GM19193 (cell line): ENCODE results near the gene CCRL2.

Experiments
- POLR2A ChIP-seq: IDR thresholded peaks from 4 replicates; pipeline ENCODE4 v1.6.1; 2011; ENCODE audit not compliant: insufficient read depth, insufficient read length; ENCODE audit errors: extremely low read depth

Gene CCRL2

DNA sequence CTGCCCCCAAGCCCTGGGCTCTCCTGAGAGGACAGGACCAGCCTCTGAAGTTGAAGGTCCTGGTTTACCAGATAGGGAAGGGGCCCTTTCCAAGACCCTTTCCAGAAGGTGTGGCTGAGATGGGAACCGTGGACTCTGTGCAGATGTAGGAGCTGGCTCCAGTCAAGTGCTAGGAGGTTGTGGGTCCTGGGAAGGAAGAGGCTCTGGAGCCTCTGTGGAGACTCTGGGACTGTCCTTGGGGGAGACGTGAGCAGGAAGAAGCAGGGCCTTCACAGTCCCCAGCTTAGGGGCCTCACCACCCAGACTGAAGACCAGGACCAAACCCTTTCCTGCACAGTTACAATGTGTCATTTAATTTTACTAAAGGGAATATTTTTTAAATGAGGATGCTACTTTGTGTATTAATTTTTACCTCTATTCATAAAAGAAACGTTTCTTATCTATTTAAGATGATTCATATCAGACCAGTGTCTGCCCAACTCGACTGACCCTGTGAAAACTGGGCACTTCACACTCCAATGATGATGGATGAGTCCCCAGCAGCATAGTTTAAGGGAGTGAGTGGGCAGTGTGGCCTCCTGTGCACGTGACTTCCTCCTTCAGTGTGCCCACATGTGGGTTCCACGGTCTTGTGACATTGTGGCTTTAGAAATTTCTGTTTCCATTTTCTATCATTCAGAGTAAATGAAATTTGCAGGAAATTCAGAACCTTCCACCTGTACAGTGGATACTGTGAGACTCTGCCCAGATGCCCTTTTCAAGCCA lies 11.1 kb upstream of the CCRL2 start:
- TF ChIP-seq POLR2A = no peak

DNA sequence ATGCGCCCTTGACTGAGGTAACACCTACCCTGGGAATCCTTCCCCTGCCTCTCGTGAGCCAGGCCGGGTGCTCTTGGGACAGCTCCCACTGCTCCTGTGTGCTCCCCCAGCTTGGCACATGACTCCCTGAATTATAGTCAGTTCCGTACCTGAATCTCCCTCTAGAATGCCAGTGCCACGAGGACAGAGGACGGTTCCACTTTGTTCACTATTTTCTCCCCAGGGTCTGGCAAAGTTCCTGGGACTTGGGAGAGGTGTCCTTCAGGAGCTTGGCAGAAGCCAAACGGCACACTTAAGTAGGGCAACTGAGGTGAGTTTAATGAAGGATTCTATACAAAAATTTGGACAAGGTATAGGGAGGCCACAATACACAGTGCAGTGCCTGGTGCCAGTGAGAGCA lies 9.9 kb upstream of the CCRL2 start:
- TF ChIP-seq POLR2A = no peak

DNA sequence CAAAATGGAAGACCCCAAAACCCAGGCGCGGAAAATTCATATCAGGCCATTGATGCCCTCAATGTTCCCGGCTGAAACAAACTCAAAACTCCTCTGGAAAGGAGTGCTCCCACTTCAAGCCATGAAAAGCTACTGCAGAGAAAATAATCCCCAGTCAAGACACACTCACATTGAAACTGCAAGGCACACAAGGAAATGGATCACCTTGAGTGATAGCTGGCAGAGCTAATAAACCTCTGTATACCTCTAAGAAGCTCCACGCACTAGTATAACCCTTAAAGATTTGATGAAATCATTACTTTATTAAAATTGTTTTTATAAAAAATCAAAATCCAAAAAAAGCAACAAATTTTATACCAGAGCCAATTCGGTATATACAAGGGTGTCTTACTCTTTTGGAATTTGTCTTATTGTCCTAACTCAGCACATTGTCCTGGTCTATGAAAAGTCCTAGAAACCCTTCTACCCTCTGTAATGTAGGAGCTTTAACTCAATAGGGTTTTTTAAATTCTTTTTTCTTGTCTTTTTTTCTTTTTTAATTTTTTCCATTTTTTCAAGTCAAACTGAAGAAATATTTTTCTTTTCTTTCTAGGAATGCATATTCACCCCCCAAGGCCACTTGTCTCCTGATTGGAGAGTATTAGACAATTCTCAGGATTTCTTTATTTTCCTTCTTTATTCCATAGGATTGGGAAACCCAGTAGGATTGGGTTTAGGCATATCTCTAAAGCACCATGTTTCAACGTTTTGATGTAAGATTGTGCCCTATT lies 8.7 kb upstream of the CCRL2 start:
- no peak for TF ChIP-seq POLR2A

DNA sequence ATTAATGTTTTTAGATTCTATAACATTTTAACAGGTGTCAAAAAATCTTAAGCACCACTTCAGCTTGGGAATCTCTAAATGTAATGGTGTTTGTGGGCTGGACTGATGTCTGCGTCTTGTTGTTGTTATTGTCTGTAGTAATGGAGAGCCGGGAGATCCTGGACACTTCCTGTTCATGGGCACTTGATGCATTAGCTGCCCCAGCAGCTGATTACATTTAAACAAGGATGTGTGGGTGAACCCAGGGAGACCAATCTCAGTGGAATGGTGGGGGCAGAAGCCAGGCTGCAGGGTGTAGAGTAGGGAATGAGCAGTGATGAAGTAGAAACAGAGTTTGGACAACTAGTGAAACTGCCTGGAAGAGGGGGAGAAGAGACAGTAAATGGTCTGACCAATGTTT lies 8.0 kb upstream of the CCRL2 start:
- no peak for TF ChIP-seq POLR2A

DNA sequence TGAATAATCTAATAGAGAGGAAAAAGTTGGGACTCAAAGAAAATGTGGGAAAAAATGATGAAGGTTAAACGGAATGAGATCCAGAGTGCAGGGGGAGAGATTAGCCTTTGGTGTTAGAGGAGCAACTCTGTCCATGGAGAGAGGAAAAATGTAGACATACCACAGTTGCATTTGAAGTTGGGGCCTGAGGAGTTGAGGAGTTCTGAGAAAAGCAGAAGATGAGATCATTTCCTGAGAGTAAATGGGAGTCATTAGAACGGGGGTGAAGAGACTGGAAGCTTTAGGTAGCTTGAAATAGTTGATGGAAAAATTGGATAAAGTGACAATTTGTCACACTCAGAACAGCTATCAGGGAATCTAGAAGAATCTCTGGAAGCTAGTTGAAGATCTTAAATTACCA lies 7.5 kb upstream of the CCRL2 start:
- no peak for TF ChIP-seq POLR2A

DNA sequence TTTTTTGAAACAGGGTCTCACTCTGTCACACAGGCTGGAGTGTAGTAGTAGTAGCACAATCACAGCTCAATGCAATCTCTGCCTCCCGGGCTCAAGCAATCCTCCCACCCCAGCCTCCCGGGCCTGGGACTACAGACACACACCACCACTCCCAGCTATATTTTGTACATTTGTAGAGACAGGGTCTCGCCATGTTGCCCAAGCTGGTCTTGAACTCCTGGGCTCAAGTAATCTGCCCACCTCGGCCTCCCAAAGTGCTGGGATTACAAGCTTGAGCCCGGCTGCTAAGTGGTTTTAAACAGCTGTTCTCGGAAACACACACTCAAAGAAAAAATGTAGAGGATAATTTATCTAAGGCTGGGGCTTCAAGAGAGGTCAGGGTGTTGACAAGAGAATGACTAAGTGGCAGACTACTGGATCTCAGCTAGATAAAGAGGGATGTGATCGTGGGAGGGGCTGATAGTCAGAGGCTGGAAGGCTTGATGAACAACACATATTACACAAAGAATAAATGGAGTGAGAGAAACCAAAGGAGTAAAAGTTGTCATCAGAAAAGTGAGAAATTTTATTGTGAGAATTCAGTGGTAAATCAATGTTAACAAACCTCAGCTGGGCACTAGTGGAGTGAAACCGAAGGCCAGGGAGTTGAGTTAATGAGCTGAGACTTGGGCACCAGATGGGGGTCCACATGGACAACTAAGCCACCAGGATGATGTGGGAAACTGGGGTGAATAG lies 6.9 kb upstream of the CCRL2 start:
- no peak for TF ChIP-seq POLR2A

DNA sequence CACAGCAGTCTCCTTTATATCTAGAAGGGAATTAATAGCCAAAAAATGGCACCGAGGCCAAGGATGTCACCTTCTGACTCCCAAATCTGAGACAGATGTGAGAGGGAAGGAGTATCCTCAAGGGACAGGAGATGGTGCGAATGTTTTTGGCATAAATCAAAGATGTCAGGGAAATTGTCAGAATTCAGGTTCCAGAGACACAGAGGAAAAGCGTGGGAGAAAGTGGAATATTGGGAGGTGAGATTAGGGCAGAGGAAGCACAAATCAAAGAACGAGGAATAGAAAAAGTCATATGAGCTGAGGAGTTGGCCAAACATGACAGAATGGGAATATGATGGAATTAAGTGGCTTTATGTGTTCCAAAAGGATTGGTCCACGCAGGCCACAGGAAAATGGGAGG lies 6.2 kb upstream of the CCRL2 start:
- no peak for TF ChIP-seq POLR2A

DNA sequence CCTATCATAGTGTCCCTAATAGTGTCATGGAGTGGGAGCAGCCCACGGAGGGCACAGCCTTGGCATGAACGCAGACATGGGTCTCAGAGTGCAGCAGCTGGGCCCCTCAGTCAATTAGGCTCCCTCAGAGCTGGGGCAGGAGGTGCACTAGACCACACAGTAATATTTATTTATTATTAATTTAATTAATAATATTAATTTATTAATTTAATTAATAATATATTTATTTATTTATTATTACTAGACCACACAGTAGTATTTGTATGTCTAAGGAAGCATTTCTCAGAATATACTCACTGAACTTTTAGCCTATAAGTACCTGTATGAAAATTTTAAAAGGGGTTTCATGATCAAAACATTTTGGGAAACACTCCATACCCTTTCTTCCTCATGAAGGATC lies 5.5 kb upstream of the CCRL2 start:
- no peak for TF ChIP-seq POLR2A

DNA sequence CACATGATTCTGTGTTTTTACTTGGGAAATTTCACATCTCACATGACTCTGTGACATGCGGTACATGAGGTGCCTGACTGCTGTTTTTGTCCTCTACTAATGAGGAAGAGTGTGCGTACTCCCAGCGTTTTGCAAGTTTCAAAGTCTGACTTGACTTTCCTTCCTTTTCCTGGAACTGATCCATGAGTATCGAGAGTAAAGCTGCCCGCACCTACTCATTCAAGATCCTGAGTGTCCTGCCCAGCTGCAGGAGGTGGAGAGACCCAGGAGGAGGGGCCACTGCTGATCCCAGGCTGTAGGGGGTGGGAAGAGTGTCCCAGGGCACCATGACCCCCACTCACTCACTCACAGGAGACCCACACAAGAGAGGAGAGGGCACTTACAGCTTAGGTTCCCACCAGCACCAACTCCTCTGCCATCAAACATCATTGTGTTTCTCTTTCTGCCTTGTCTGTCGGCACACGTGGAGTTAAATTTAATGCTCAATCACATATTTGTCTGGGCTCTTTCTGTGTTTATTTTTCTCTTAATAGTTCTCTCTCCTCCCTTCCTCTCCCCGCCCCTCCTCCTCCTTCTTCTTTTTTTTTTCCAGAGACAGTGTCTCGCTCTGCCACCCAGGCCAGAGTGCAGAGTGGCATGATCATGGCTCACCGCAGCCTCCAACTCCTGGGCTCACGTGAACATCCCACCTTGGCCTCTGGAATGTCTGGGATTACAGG lies 1.6 kb upstream of the CCRL2 start:
- no peak for TF ChIP-seq POLR2A

DNA sequence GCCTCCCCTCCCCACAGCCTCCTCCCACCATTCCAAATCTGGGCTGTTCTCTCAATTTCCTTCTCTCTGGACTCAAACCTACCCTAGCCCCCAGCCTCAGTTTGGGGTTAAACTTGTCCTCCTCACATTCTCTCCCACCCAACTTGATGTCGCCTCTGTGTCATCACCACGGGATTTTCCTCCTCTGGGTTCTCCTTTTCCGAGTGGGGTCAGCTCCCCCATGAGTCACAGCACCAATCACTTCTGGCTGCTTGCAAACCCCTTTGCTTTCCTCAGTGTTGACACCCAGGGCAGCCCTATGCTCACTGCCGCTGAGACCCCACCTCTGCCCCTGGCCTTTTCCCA lies 644 bp upstream of the CCRL2 start:
- TF ChIP-seq POLR2A = no peak

DNA sequence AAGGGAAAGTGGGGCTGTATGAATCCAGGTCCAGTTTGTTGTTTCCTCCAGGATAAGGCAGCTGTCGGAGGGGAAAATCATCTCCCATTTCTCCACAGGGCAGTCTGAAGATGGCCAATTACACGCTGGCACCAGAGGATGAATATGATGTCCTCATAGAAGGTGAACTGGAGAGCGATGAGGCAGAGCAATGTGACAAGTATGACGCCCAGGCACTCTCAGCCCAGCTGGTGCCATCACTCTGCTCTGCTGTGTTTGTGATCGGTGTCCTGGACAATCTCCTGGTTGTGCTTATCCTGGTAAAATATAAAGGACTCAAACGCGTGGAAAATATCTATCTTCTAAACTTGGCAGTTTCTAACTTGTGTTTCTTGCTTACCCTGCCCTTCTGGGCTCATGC lies 911 bp downstream of the CCRL2 start:
- TF ChIP-seq POLR2A = no peak

DNA sequence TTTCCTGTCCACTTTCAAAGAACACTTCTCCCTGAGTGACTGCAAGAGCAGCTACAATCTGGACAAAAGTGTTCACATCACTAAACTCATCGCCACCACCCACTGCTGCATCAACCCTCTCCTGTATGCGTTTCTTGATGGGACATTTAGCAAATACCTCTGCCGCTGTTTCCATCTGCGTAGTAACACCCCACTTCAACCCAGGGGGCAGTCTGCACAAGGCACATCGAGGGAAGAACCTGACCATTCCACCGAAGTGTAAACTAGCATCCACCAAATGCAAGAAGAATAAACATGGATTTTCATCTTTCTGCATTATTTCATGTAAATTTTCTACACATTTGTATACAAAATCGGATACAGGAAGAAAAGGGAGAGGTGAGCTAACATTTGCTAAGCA lies 1.8 kb downstream of the CCRL2 start:
- no peak for TF ChIP-seq POLR2A

DNA sequence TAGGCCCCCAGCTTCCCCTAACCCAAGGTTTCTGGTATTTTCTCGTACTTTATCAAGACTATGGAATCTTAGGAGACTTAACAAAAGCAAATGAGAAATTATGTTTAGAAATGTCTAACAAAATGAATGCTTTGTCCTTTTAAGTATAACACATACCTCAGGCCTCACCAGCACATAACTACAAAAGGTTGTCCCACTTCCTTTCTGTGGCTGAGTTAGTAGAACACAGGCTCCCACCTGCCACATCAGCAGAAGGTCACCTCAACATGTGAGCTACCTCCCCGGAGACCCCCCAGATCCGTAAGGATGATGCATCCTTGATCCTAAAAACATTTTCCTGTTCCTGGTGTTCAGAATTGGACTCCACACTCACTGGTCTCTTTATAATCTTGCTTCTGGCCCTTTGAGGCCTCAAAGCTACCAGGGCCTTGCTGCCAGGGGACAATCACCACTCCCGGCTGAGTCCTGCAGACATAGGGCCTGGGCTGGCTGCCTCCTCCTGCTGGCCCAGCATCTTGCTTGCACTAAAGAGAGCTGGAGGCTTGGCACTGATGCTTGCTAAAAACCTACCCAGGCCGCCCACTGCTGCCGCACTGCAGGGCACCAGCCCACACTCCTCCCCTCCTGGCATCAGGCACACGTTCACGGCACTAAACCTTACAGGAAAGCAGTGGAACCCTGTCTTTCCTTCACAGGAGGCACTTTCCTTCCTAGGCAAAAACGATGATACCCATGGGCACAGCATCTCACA lies 2.9 kb downstream of the CCRL2 start:
- no peak for TF ChIP-seq POLR2A

DNA sequence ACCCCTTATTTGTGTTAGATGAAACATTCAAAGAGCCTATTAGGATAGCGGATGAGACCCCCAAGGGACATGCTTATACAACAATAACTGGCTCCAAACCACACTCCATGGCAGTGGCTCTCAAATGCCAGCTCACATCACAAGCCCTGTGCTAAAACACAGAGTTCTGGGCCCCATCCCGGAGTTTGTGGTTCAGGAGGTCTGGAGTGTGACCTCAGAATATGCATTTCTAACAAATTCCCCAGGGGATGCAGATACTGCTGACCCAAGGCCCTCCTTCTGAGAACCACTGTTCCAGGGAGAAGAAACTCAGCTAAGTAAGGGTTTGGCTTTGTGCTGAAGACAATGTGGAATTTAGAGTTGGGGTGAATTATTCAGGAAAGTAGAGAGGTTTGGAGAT lies 3.6 kb downstream of the CCRL2 start:
- no peak for TF ChIP-seq POLR2A
